HS-27A (cell line): ENCODE results near the gene TTC34.
"Not testable (repeated sequence)": the region's sequence is repeated elsewhere in the genome, so short reads cannot be mapped to it uniquely, and the experiment has no call there.

Source experiments
- DNase-seq: peaks from one replicate; pipeline ENCODE4 v3.0.0-alpha.2; 2012; ENCODE audit warnings: low read depth, missing footprints

Gene TTC34

DNA sequence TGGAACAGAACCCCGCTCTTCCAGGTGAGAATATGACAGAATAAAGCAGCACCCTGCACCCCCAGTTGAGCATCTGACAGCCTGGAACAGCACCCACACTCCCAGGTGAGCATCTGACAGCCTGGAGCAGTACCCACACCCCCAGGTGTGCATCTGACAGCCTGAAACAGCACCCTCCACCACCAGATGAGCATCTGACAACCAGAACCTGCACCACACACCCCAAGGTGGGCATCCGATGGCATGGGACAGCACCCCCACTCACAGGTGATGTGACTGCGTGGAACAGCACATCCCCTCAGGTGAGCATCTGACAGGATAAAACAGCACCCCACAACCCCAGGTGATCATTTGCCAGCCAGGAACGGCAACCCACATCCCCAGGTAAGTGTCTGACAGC is 26.2 kb downstream of the TTC34 start:
- DNase-seq, result not testable (repeated sequence)

DNA sequence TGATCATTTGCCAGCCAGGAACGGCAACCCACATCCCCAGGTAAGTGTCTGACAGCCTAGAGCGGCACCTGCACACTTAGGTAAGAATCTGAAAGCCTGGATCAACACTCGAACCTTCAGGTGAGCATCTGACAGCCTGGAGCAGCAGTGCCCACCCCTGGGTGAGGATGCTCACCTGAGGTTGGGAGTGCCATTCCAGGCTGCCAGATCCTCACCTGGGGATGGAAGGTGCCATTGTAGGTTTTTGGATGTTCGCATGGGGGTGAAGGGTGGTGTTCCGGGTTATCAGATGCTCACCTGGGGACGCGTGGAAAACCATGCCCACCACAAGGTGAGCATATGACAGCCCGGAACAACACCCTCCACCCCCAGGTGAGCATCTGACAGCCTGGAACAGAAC is 33.4 kb downstream of the TTC34 start:
- not testable (repeated sequence) for DNase-seq

- not testable (repeated sequence) for DNase-seq
Measured at GRCh38 chr1:2759433-2759832, 42.1 kb downstream of the TTC34 start.

- not testable (repeated sequence) for DNase-seq
Measured at GRCh38 chr1:2757519-2757918, 44.0 kb downstream of the TTC34 start.

DNA sequence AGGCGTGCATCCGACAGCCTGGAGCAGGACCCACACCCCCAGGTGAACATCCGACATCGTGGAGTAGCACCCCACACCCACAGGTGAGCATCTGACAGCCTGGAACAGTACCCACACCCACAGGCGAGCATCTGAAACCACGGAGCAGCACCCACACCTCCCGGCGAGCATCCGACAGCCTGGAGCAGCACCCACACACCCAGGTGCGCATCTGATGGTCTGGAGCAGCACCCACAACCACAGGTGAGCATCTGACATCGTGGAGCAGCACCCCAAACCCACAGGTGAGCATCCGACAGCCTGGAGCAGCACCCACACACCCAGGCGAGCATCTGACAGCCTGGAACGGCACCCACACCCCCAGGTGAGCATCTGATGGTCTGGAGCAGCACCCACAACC is 46.1 kb downstream of the TTC34 start:
- not testable (repeated sequence) for DNase-seq

DNA sequence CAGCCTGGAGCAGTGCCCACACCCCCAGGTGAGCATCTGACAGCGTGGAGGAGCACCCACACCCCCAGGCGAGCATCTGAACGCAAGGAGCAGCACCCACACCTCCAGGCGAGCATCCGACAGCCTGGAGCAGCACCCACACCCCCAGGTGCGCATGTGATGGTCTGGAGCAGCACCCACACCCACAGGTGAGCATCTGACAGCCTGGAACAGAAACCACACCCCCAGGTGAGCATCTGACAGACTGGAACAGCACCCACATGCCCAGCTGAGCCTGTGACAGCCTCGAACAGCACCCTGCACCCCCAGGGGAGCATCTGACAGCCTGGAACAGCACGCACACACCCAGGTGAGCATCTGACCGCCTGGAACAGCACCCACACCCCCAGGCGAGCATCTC is 46.9 kb downstream of the TTC34 start:
- not testable (repeated sequence) for DNase-seq

DNA sequence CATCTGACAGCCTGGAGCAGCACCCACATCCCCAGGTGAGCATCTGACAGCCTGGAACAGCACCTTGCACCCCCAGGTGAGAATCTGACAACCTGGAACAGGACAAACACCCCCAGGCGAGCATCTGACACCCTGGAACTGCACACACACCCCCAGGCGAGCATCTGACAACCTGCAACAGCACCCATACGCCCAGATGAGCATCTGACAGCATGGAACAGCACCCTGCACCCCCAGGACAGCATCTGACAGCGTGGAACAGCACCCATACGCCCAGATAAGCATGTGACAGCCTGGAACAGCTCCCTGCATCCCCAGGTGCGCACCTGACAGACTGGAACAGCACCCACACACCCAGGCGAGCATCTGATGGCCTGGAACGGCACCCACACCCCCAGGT is 49.0 kb downstream of the TTC34 start:
- DNase-seq, result not testable (repeated sequence)

DNA sequence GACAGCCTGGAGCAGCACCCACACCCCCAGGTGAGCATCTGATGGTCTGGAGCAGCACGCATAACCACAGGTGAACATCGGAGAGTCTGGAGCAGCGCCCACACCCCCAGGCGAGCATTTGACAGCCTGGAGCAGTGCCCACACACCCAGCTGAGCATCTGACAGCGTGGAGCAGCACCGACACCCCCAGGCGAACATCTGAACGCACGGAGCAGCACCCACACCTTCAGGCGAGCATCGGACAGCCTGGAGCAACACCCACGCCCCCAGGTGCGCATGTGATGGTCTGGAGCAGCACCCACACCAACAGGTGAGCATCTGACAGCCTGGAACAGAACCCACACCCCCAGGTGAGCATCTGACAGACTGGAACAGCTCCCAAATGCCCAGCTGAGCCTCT is 49.6 kb downstream of the TTC34 start:
- DNase-seq, result not testable (repeated sequence)

- not testable (repeated sequence) for DNase-seq
Measured at GRCh38 chr1:2750766-2751730, 50.4 kb downstream of the TTC34 start.

- not testable (repeated sequence) for DNase-seq
Measured at GRCh38 chr1:2750041-2750680, 51.3 kb downstream of the TTC34 start.

- not testable (repeated sequence) for DNase-seq
Measured at GRCh38 chr1:2748626-2749025, 52.9 kb downstream of the TTC34 start.

- not testable (repeated sequence) for DNase-seq
Measured at GRCh38 chr1:2694796-2695195, 106.7 kb downstream of the TTC34 start.

DNA sequence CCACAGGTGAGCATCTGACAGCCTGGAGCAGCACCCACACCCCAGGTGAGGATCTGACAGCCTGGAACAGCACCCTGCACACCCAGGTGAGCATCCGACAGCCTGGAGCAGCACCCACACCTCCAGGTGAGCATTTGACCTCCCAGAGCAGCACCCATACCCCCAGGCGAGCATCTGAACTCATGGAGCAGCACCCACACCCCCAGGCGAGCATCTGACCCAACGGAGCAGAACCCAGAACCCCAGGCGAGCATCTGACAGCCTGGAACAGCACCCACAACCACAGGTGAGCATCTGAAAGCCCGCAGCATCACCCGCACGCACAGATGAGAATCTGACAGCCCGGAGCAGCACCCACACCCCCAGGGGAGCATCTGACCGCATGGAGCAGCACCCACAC is 111.3 kb downstream of the TTC34 start:
- DNase-seq, result not testable (repeated sequence)

DNA sequence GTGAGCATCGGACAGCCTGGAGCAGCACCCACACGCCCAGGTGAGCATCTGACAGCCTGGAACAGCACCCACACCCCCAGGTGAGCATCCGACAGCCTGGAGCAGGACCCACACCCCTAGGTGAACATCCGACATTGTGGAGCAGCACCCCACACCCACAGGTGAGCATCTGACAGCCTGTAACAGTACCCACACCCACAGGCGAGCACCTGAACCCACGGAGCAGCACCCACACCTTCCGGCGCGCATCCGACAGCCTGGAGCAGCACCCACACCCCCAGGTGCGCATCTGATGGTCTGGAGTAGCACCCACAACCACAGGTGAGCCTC is 113.2 kb downstream of the TTC34 start:
- DNase-seq, result not testable (repeated sequence)

- not testable (repeated sequence) for DNase-seq
Measured at GRCh38 chr1:2687638-2688335, 113.7 kb downstream of the TTC34 start.

GRCh38 chr1:2687174-2687591 is 114.3 kb downstream of the TTC34 start:
- DNase-seq, result not testable (repeated sequence)

- not testable (repeated sequence) for DNase-seq
Measured at GRCh38 chr1:2686091-2686863, 115.2 kb downstream of the TTC34 start.

- not testable (repeated sequence) for DNase-seq
Measured at GRCh38 chr1:2685671-2686070, 115.8 kb downstream of the TTC34 start.

GRCh38 chr1:2684878-2685277 is 116.6 kb downstream of the TTC34 start:
- not testable (repeated sequence) for DNase-seq

DNA sequence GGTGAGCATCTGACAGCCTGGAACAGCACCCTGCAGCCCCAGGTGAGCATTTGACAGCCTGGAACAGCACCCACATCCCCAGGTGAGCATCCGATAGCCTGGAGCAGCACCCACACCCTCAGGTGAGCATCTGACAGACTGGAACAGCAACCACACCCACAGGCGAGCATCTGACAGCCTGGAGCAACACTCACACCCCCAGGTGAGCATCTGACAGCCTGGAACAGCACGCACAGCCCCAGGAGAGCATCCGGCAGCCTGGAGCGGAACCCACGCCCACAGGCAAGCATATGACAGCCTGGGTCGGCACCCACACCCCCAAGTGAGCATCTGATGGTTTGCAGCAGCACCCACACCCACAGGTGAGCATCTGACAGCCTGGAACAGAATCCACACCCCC is 117.5 kb downstream of the TTC34 start:
- DNase-seq, result not testable (repeated sequence)

- DNase-seq, result not testable (repeated sequence)
Measured at GRCh38 chr1:2683321-2683741, 118.2 kb downstream of the TTC34 start.

GRCh38 chr1:2682879-2683278 is 118.6 kb downstream of the TTC34 start:
- not testable (repeated sequence) for DNase-seq
